CD14-positive monocyte (primary cell): Measurements from ENCODE around the gene OR2T11. TPM values are rescaled to one million over a fixed set of nuclear protein-coding genes. Genes with fewer than 3 reads are reported as not detected.
"Not testable (repeated sequence)": the region's sequence is repeated elsewhere in the genome, so short reads cannot be mapped to it uniquely, and the experiment has no call there.

Experiments
- DNase-seq, 3 donors: peaks; one replicate each; pipeline ENCODE4 v3.0.0-alpha.2; 2011 to 2022
- H2AFZ ChIP-seq: 2 replicates; pipeline ENCODE4 v1.6.0; 2012; ENCODE audit warnings: mild to moderate bottlenecking, low read depth, low read length, inconsistent platforms; ENCODE audit not compliant: insufficient read depth, poor library complexity, severe bottlenecking
- H3K27ac ChIP-seq, 2 donors: 1 replicate in 1 of 2; 2 replicates in 1 of 2; pipeline ENCODE4 v1.5.1; 2012 to 2013; ENCODE audit warnings: low read length in 2 of 2, control low read depth in 1 of 2, inconsistent platforms in 1 of 2, low read depth in 1 of 2, mild to moderate bottlenecking in 1 of 2
- H3K27me3 ChIP-seq, 2 donors: one replicate each; pipeline versions ENCODE4 v1.6.0 to v1.6.1; 2011 to 2013; ENCODE audit warnings: low read length in 2 of 2; ENCODE audit not compliant: control insufficient read depth in 2 of 2, insufficient read depth in 2 of 2
- H3K36me3 ChIP-seq, 2 donors: replicated peaks in 1 of 2; 1 replicate in 1 of 2; 2 replicates in 1 of 2; pipeline versions ENCODE4 v1.5.1 to v1.6.1; 2012 to 2013; ENCODE audit warnings: low read length in 2 of 2, control low read depth in 1 of 2, inconsistent platforms in 1 of 2, mild to moderate bottlenecking in 1 of 2; ENCODE audit not compliant: insufficient read depth in 2 of 2, control insufficient read depth in 1 of 2
- H3K4me1 ChIP-seq, 2 donors: 1 replicate in 1 of 2; 2 replicates in 1 of 2; pipeline versions ENCODE4 v1.5.1 to v1.6.1; 2012 to 2013; ENCODE audit warnings: low read length in 2 of 2, control low read depth in 1 of 2, inconsistent platforms in 1 of 2, mild to moderate bottlenecking in 1 of 2, moderate library complexity in 1 of 2; ENCODE audit not compliant: insufficient read depth in 2 of 2, control insufficient read depth in 1 of 2
- H3K4me2 ChIP-seq: replicated peaks from 2 replicates; pipeline ENCODE3; 2012; ENCODE audit warnings: low read length, moderate library complexity, mild to moderate bottlenecking; ENCODE audit not compliant: poor library complexity, severe bottlenecking; ENCODE audit errors: extremely low read depth
- H3K4me3 ChIP-seq, 3 experiments: fragments of 200-600 bp in 1 of 3; sonication (generic) in 1 of 3; replicated peaks in 1 of 3; 1 replicate in 2 of 3; 2 replicates in 1 of 3; pipeline ENCODE4 v1.5.1; 2011 to 2013; ENCODE audit warnings: low read length in 3 of 3, mild to moderate bottlenecking in 3 of 3, control low read depth in 2 of 3, low read depth in 2 of 3, inconsistent platforms in 1 of 3, moderate library complexity in 1 of 3
- H3K79me2 ChIP-seq: 2 replicates; pipeline ENCODE4 v1.6.0; 2012; ENCODE audit warnings: mild to moderate bottlenecking, control low read depth, inconsistent platforms, low read length, moderate library complexity; ENCODE audit not compliant: insufficient read depth
- H3K9ac ChIP-seq: 2 replicates; pipeline ENCODE4 v1.6.0; 2017; ENCODE audit warnings: low read length, mild to moderate bottlenecking; ENCODE audit not compliant: insufficient read depth, poor library complexity, severe bottlenecking
- H3K9me3 ChIP-seq, 2 donors: replicated peaks in 1 of 2; 1 replicate in 1 of 2; 2 replicates in 1 of 2; pipeline versions ENCODE4 v1.5.1 to v1.6.1; 2012 to 2013; ENCODE audit warnings: low read length in 2 of 2, control low read depth in 1 of 2; ENCODE audit not compliant: control insufficient read depth in 1 of 2, insufficient read depth in 1 of 2
- H4K20me1 ChIP-seq: 2 replicates; pipeline ENCODE4 v1.6.0; 2012; ENCODE audit warnings: mild to moderate bottlenecking, low read length, control low read depth, moderate library complexity; ENCODE audit not compliant: insufficient read depth
- H3K27ac Mint-ChIP-seq, 7 donors: one replicate each; pipeline ENCODE4 v1.8.0; 2020; ENCODE audit warnings: mild to moderate bottlenecking in 7 of 7, mixed read lengths in 7 of 7, moderate library complexity in 6 of 7, inconsistent platforms in 2 of 7
- H3K27me3 Mint-ChIP-seq, 3 donors: one replicate each; pipeline ENCODE4 v1.8.0; 2021 to 2022; ENCODE audit warnings: low read depth in 3 of 3, mild to moderate bottlenecking in 3 of 3, mixed read lengths in 3 of 3, moderate library complexity in 3 of 3, inconsistent platforms in 1 of 3
- H3K36me3 Mint-ChIP-seq, 2 donors: one replicate each; pipeline ENCODE4 v1.8.0; 2020; ENCODE audit warnings: mixed read lengths in 2 of 2, inconsistent platforms in 1 of 2, mild to moderate bottlenecking in 1 of 2
- H3K4me1 Mint-ChIP-seq: one replicate; pipeline ENCODE4 v1.8.0; 2020; ENCODE audit warnings: mild to moderate bottlenecking, mixed read lengths
- H3K4me3 Mint-ChIP-seq, 2 donors: one replicate each; pipeline ENCODE4 v1.8.0; 2020; ENCODE audit warnings: mild to moderate bottlenecking in 2 of 2, mixed read lengths in 2 of 2, moderate library complexity in 1 of 2
- H3K9me3 Mint-ChIP-seq, 7 donors: one replicate each; pipeline ENCODE4 v1.8.0; 2020 to 2022; ENCODE audit warnings: mixed read lengths in 7 of 7, mild to moderate bottlenecking in 6 of 7, moderate library complexity in 6 of 7, inconsistent platforms in 2 of 7
- WGBS: methylation state at CpG from one replicate; pipeline ENCODE4 v1.1.5; 2013; ENCODE audit warnings: missing lambda C conversion rate; ENCODE audit not compliant: insufficient coverage; 5-methylcytosine and 5-hydroxymethylcytosine counted together
- intact Hi-C, 2 donors: fragments of 100-400 bp; cut with micrococcal nuclease; formaldehyde crosslinking; loops; one replicate each; pipeline versions ENCODE4 v1.15.0 to v1.15.1; 2023
- polyA plus RNA-seq, 3 donors: library from polyadenylated mRNA; depleted of rRNA in 1 of 3; unstranded in 2 of 3; stranded (reverse) in 1 of 3; fragments of 300-500 nt in 2 of 3; fragments of >200 nt in 1 of 3; fragmentation: Illumina TruSeq in 2 of 3; gene quantifications; 1 replicate in 2 of 3; 2 replicates in 1 of 3; pipeline ENCODE4 v1.2.3, GENCODE V29; 2012 to 2021
- TF ChIP-seq, protein P1 (sequence below): fragments of 200-600 bp; IDR thresholded peaks from one replicate; pipeline ENCODE4 v1.8.0; 2022; ENCODE audit warnings: antibody characterized with exemption, mild to moderate bottlenecking

OR2T11 gene
- polyA plus RNA-seq, 3 donors = not detected

DNA sequence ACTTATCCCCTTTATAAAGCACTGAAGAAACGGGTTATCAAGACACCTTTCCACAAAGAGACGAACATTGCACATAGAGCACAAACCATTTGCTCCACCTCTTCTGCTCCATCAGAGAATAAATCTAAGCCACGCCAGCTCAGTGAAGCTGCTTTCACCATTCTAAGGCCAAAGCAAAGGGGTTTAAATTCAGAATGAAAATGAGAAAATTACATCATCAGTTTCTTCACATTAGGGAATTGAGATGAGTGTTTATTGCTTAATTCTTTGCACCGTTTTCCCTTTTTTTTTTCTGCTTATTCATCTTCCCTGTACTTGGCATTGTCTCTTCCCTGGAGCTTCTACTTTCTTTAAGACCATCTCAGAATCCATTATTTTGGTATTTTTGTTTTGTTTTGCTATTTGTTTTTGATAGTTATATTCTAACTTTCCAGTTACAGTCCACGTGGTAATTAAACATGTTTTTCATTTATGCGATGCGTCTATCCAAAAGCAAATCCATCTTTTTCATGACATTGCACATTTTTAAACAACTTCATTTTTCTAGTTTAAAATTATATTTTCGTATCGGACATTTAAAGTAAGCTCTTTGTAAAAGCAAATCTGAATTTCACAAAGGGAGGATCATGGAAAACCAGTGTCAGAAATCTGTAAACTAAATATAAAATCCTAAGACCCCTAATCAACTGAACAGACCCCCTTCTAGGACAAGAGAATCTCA lies 58.5 kb downstream of the OR2T11 start:
- H3K4me1 ChIP-seq = peaks cover 13 to 26% of the 10 kb centered on the region in 2 donors
- no peaks in the 10 kb centered on the region for H3K36me3 ChIP-seq
- no peak overlapping the region for H3K27ac ChIP-seq
- intact Hi-C loops = no loop called here
- peak; percentile 6 to 56 (median 24) for DNase-seq
- no peak overlapping the region for H2AFZ ChIP-seq
- peaks cover 16% of the 10 kb centered on the region for H3K4me1 Mint-ChIP-seq
- peaks cover 0 to 2% (median 0%) of the 10 kb centered on the region in 7 donors for H3K9me3 Mint-ChIP-seq
- WGBS = 40% methylated on average over 1 of the region's 9 CpGs
- H3K36me3 Mint-ChIP-seq = no peaks in the 10 kb centered on the region
- H3K9ac ChIP-seq = no peak overlapping the region
- H4K20me1 ChIP-seq = no peaks in the 10 kb centered on the region
- H3K27me3 Mint-ChIP-seq = no peaks in the 10 kb centered on the region
- H3K27me3 ChIP-seq = no peaks in the 10 kb centered on the region
- no peaks in the 10 kb centered on the region for H3K79me2 ChIP-seq
- peak overlapping the region; percentile 25 for H3K4me2 ChIP-seq
- H3K27ac Mint-ChIP-seq = peak overlapping the region in 6 of 7 donors; percentile 44 to 87 (median 66)
- no peaks in the 10 kb centered on the region for H3K9me3 ChIP-seq
- TF ChIP-seq, protein P1, sequence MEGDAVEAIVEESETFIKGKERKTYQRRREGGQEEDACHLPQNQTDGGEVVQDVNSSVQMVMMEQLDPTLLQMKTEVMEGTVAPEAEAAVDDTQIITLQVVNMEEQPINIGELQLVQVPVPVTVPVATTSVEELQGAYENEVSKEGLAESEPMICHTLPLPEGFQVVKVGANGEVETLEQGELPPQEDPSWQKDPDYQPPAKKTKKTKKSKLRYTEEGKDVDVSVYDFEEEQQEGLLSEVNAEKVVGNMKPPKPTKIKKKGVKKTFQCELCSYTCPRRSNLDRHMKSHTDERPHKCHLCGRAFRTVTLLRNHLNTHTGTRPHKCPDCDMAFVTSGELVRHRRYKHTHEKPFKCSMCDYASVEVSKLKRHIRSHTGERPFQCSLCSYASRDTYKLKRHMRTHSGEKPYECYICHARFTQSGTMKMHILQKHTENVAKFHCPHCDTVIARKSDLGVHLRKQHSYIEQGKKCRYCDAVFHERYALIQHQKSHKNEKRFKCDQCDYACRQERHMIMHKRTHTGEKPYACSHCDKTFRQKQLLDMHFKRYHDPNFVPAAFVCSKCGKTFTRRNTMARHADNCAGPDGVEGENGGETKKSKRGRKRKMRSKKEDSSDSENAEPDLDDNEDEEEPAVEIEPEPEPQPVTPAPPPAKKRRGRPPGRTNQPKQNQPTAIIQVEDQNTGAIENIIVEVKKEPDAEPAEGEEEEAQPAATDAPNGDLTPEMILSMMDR = no peak
- H3K4me3 ChIP-seq = peak overlapping the region in 1 of 3 experiments; percentile 42
- peak overlapping the region in 1 of 2 donors; percentile 64 for H3K4me3 Mint-ChIP-seq

DNA sequence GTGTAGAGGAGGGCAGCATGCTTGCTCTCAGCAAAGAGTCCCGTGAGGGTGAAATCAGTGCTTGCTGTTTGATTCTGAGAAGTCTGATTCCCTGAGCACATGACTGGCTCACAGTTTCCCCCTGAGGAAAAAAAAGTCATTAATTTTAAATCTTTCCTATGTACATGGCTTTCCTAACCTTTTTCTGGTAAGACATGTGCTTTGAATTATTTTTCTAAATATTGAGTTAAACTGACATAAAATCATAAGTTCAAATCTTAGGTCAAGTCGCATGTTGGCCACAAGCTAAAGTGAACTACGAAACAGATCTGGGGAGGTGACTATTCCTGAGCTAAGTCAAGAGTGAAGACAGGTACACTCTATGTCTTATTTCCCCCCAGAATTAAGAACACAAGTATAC lies 60.2 kb downstream of the OR2T11 start, which contains the start of gene OR2T34:
OR2T34 (minus strand) TSS at position 101 of the 400 bp plus-strand sequence; CDS start at position 101, 0 bp downstream.
- H3K4me3 ChIP-seq, H2AFZ ChIP-seq, H3K27me3 ChIP-seq, H3K27ac ChIP-seq, H3K9ac ChIP-seq, H4K20me1 ChIP-seq, H3K9me3 Mint-ChIP-seq, H3K79me2 ChIP-seq, intact Hi-C loops, H3K36me3 ChIP-seq, H3K27me3 Mint-ChIP-seq, H3K4me2 ChIP-seq, H3K9me3 ChIP-seq, DNase-seq, H3K4me3 Mint-ChIP-seq, H3K36me3 Mint-ChIP-seq: not testable (repeated sequence)
- peak within 1 kb of the TSS in 1 of 7 donors; percentile 46 for H3K27ac Mint-ChIP-seq
- peaks cover 27% of the 10 kb centered on the region for H3K4me1 Mint-ChIP-seq
- WGBS = no CpG with 5 or more reads among the region's 3 CpGs
- H3K4me1 ChIP-seq = peaks cover 13 to 43% of the 10 kb centered on the region in 2 donors

DNA sequence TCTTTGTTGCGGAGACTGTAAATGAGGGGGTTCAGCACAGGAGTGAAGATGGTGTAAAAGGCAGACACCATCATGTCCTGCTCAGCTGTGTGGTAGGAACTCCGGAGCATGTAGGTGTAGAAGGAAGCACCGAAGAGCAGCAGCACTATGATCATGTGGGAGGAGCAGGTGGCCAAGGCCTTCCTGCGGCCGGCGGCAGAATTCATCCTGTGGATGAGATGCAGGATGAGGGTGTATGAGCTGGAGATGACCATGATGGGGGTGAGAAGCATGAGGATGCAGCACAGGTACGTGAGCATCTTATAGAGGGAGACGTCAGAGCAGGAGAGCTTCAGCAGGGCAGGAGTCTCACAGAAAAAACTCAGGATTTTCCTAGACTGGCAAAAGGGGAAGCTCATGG lies 61.0 kb downstream of the OR2T11 start:
- H3K4me1 ChIP-seq = peaks cover 13 to 51% of the 10 kb centered on the region in 2 donors
- H2AFZ ChIP-seq, H3K79me2 ChIP-seq, DNase-seq, H3K27me3 Mint-ChIP-seq, H3K4me3 Mint-ChIP-seq, intact Hi-C loops, H3K27ac ChIP-seq, H4K20me1 ChIP-seq, H3K4me2 ChIP-seq, H3K4me3 ChIP-seq, H3K27ac Mint-ChIP-seq, H3K36me3 ChIP-seq, H3K9me3 ChIP-seq, H3K36me3 Mint-ChIP-seq, H3K9me3 Mint-ChIP-seq, H3K27me3 ChIP-seq, H3K9ac ChIP-seq: not testable (repeated sequence)
- peaks cover 33% of the 10 kb centered on the region for H3K4me1 Mint-ChIP-seq
- WGBS = no CpG with 5 or more reads among the region's 8 CpGs
